Fibroblast of lung (primary cell): ENCODE results near the gene POLG2.

Experiments
- EZH2 ChIP-seq: IDR thresholded peaks from 2 replicates; pipeline ENCODE4 v1.5.1; 2012; ENCODE audit warnings: low read length, control low read depth, mild to moderate bottlenecking; ENCODE audit errors: missing control alignments
- TF ChIP-seq, protein P1 (sequence below), 2 donors: IDR thresholded peaks in 1 of 2; conservative IDR thresholded peaks in 1 of 2; 1 replicate in 1 of 2; 2 replicates in 1 of 2; pipeline ENCODE4 v1.5.1; 2011 to 2012; ENCODE audit warnings: low read length in 2 of 2, control low read depth in 1 of 2, inconsistent platforms in 1 of 2, low read depth in 1 of 2, mild to moderate bottlenecking in 1 of 2

DNA sequence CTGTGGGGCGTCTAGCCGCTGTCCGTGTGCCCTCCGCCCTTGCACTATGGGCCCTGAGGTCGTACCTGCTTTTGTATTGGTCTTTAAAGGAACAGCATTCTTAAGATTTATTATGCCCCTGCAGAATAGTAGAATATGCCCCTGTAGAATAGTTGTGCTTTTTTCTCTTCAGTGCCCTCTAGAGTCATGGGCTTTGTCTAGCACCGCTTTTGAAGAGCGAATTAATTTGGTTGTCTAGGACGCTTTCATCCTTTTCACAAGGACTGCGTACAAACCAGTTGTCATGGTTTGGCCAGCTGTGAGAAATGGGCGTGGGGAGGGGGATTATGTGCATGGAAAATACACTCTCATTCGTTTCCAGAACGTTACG lies 10.5 kb upstream of the POLG2 start:
- TF ChIP-seq, protein P1, sequence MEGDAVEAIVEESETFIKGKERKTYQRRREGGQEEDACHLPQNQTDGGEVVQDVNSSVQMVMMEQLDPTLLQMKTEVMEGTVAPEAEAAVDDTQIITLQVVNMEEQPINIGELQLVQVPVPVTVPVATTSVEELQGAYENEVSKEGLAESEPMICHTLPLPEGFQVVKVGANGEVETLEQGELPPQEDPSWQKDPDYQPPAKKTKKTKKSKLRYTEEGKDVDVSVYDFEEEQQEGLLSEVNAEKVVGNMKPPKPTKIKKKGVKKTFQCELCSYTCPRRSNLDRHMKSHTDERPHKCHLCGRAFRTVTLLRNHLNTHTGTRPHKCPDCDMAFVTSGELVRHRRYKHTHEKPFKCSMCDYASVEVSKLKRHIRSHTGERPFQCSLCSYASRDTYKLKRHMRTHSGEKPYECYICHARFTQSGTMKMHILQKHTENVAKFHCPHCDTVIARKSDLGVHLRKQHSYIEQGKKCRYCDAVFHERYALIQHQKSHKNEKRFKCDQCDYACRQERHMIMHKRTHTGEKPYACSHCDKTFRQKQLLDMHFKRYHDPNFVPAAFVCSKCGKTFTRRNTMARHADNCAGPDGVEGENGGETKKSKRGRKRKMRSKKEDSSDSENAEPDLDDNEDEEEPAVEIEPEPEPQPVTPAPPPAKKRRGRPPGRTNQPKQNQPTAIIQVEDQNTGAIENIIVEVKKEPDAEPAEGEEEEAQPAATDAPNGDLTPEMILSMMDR (conservative IDR thresholded peaks at IDR 0.05 in 1 of 2, IDR thresholded peaks at IDR 0.05 in 1 of 2; ENCODE audit: low read depth in 1 of 2, low read length in 2 of 2) = peak; percentile 54 to 57
- TF ChIP-seq EZH2 = no peak
